ENCODE data around the gene VKORC1. TPM values are rescaled to one million over a fixed set of nuclear protein-coding genes. Genes with fewer than 3 reads are reported as not detected.

VKORC1 gene
- total and polyA plus RNA-seq, 2 donors (not counting 1 experiment from before 2014, with no cell fraction given), result 118 to 301 TPM

- Histone ChIP-seq H4K20me1 (ENCODE audit: control insufficient read depth, extremely low read depth, insufficient read depth, low read length) (no peaks in the 10 kb centered on the region), H3K4me1 (ENCODE audit: control insufficient read depth, extremely low read depth, insufficient read depth, low read length) (no peaks in the 10 kb centered on the region), H3K79me2 (ENCODE audit: control insufficient read depth, insufficient read depth, low read length) (no peaks in the 10 kb centered on the region), H3K4me2 (ENCODE audit: extremely low read depth, insufficient read depth, low read length) (no peak overlapping the region), H3K9me3 (ENCODE audit: control insufficient read depth, insufficient read depth, low read depth, low read length) (no peaks in the 10 kb centered on the region), H3K9ac (ENCODE audit: insufficient read depth, low read length) (no peak overlapping the region), H3K36me3 (ENCODE audit: control insufficient read depth, insufficient read depth, low read length) (peaks cover 2% of the 10 kb centered on the region), H2AFZ (ENCODE audit: low read length) (no peak overlapping the region), H3K4me3 (replicated peaks in 1 of 4; ENCODE audit: control extremely low read depth in 1 of 4, insufficient read depth in 1 of 4, low read depth in 3 of 4, low read length in 4 of 4) (no peak overlapping the region), H3K27ac (ENCODE audit: insufficient read depth, low read length) (no peak overlapping the region), H3K27me3 (ENCODE audit: control insufficient read depth, insufficient read depth, low read length) (no peaks in the 10 kb centered on the region)
- no peak for DNase-seq (ENCODE audit: low read depth in 2 of 2)
- TF ChIP-seq EZH2 (IDR thresholded peaks at IDR 0.05; ENCODE audit: low read length, missing control alignments) (no peak), CTCF (conservative IDR thresholded peaks at IDR 0.05 in 1 of 2, IDR thresholded peaks at IDR 0.05 in 1 of 2; ENCODE audit: low read depth in 1 of 2, low read length in 2 of 2) (no peak)
Measured at GRCh38 chr16:31133046-31133501, 38.5 kb upstream of the VKORC1 start.

- Histone ChIP-seq H3K36me3 (ENCODE audit: control insufficient read depth, insufficient read depth, low read length) (peaks cover 2% of the 10 kb centered on the region), H3K79me2 (ENCODE audit: control insufficient read depth, insufficient read depth, low read length) (no peaks in the 10 kb centered on the region), H3K9ac (ENCODE audit: insufficient read depth, low read length) (no peak overlapping the region), H3K4me3 (replicated peaks in 1 of 4; ENCODE audit: control extremely low read depth in 1 of 4, insufficient read depth in 1 of 4, low read depth in 3 of 4, low read length in 4 of 4) (no peak overlapping the region), H2AFZ (ENCODE audit: low read length) (no peak overlapping the region), H3K27me3 (ENCODE audit: control insufficient read depth, insufficient read depth, low read length) (no peaks in the 10 kb centered on the region), H4K20me1 (ENCODE audit: control insufficient read depth, extremely low read depth, insufficient read depth, low read length) (no peaks in the 10 kb centered on the region), H3K27ac (ENCODE audit: insufficient read depth, low read length) (no peak overlapping the region), H3K9me3 (ENCODE audit: control insufficient read depth, insufficient read depth, low read depth, low read length) (no peaks in the 10 kb centered on the region), H3K4me2 (ENCODE audit: extremely low read depth, insufficient read depth, low read length) (no peak overlapping the region), H3K4me1 (ENCODE audit: control insufficient read depth, extremely low read depth, insufficient read depth, low read length) (no peaks in the 10 kb centered on the region)
- TF ChIP-seq EZH2 (IDR thresholded peaks at IDR 0.05; ENCODE audit: low read length, missing control alignments) (no peak), CTCF (conservative IDR thresholded peaks at IDR 0.05 in 1 of 2, IDR thresholded peaks at IDR 0.05 in 1 of 2; ENCODE audit: low read depth in 1 of 2, low read length in 2 of 2) (no peak)
- no peak for DNase-seq (ENCODE audit: low read depth in 2 of 2)
Measured at GRCh38 chr16:31132303-31132979, 37.8 kb upstream of the VKORC1 start.

- H3K36me3 ChIP-seq (ENCODE audit: control insufficient read depth, insufficient read depth, low read length), result peaks cover 5% of the 10 kb centered on the region
- H4K20me1 ChIP-seq (ENCODE audit: control insufficient read depth, extremely low read depth, insufficient read depth, low read length), result no peaks in the 10 kb centered on the region
- no peak overlapping the region for H2AFZ ChIP-seq (ENCODE audit: low read length)
- H3K4me1 ChIP-seq (ENCODE audit: control insufficient read depth, extremely low read depth, insufficient read depth, low read length), result no peaks in the 10 kb centered on the region
- no peaks in the 10 kb centered on the region for H3K79me2 ChIP-seq (ENCODE audit: control insufficient read depth, insufficient read depth, low read length)
- TF ChIP-seq EZH2 (IDR thresholded peaks at IDR 0.05; ENCODE audit: low read length, missing control alignments) (no peak), CTCF (conservative IDR thresholded peaks at IDR 0.05 in 1 of 2, IDR thresholded peaks at IDR 0.05 in 1 of 2; ENCODE audit: low read depth in 1 of 2, low read length in 2 of 2) (no peak)
- no peaks in the 10 kb centered on the region for H3K9me3 ChIP-seq (ENCODE audit: control insufficient read depth, insufficient read depth, low read depth, low read length)
- H3K27me3 ChIP-seq (ENCODE audit: control insufficient read depth, insufficient read depth, low read length), result no peaks in the 10 kb centered on the region
- no peak overlapping the region for H3K9ac ChIP-seq (ENCODE audit: insufficient read depth, low read length)
- H3K4me2 ChIP-seq (ENCODE audit: extremely low read depth, insufficient read depth, low read length), result no peak overlapping the region
- H3K4me3 ChIP-seq (replicated peaks in 1 of 4; ENCODE audit: control extremely low read depth in 1 of 4, insufficient read depth in 1 of 4, low read depth in 3 of 4, low read length in 4 of 4), result no peak overlapping the region
- H3K27ac ChIP-seq (ENCODE audit: insufficient read depth, low read length), result no peak overlapping the region
- no peak for DNase-seq (ENCODE audit: low read depth in 2 of 2)
Measured at GRCh38 chr16:31131841-31132271, 37.3 kb upstream of the VKORC1 start.

Data from fibroblast of lung (primary cell).